GM23338 (cell line): ENCODE results near the gene PSMB5.

Experiments used
- EZH2 ChIP-seq: fragments of 200-600 bp; sonication (generic); IDR thresholded peaks from one replicate; pipeline ENCODE4 v1.8.0; 2017; ENCODE audit warnings: antibody characterized with exemption, mild to moderate bottlenecking, low read depth; ENCODE audit not compliant: unreplicated experiment
- JUNB ChIP-seq: IDR thresholded peaks from one replicate; pipeline ENCODE4 v1.6.1; 2016; ENCODE audit warnings: antibody characterized with exemption; ENCODE audit not compliant: unreplicated experiment
- POLR2AphosphoS5 ChIP-seq: IDR thresholded peaks from 2 replicates; pipeline ENCODE4 v1.6.1; 2016; ENCODE audit warnings: antibody characterized with exemption, low read depth
- ZNF331 ChIP-seq: fragments of 250-450 bp; sonication (Bioruptor Pico); IDR thresholded peaks from 2 replicates; pipeline ENCODE4 v1.5.0; 2020; ENCODE audit warnings: low read depth, mild to moderate bottlenecking, moderate library complexity
- TF ChIP-seq, protein P1 (sequence below), 2 experiments: fragments of 200-600 bp in 1 of 2; sonication (generic) in 1 of 2; conservative IDR thresholded peaks; 2 replicates each; pipeline versions ENCODE4 v1.5.1 to v1.6.1; 2016 to 2017; ENCODE audit warnings: antibody characterized with exemption in 2 of 2, low read depth in 2 of 2, mild to moderate bottlenecking in 2 of 2, moderate library complexity in 1 of 2

DNA sequence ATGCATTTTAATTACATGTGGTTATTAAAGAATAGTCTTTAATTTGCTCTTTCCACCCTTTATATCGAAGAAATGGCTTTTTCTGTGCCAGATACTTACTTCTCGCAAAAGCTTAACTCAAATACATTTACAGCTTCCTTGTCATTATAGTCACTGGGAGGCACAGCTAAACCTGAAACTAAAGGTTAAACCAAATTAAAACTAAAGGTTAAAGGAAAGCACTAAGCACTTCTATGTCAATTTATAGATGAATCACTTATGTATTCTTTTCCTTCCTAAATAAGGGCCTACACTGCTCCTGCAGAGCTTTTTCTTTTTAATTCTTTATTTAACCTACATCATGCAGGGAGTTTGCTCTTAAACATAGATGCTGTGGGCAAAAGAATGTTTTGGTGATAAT, 33.8 kb downstream of the PSMB5 start:
- TF ChIP-seq, protein P1, sequence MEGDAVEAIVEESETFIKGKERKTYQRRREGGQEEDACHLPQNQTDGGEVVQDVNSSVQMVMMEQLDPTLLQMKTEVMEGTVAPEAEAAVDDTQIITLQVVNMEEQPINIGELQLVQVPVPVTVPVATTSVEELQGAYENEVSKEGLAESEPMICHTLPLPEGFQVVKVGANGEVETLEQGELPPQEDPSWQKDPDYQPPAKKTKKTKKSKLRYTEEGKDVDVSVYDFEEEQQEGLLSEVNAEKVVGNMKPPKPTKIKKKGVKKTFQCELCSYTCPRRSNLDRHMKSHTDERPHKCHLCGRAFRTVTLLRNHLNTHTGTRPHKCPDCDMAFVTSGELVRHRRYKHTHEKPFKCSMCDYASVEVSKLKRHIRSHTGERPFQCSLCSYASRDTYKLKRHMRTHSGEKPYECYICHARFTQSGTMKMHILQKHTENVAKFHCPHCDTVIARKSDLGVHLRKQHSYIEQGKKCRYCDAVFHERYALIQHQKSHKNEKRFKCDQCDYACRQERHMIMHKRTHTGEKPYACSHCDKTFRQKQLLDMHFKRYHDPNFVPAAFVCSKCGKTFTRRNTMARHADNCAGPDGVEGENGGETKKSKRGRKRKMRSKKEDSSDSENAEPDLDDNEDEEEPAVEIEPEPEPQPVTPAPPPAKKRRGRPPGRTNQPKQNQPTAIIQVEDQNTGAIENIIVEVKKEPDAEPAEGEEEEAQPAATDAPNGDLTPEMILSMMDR (conservative IDR thresholded peaks at IDR 0.05; ENCODE audit: low read depth in 2 of 2): no peak
- TF ChIP-seq POLR2AphosphoS5 (no peak), EZH2 (no peak), JUNB (no peak), ZNF331 (no peak)
